Astrocyte (in vitro differentiated cells and primary cell): ENCODE measurements around the gene AGO4. TPM values are rescaled to one million over a fixed set of nuclear protein-coding genes. Genes with fewer than 3 reads are reported as not detected.

Source experiments
- DNase-seq: peaks from one replicate; pipeline ENCODE4 v3.0.0-alpha.2; 2010; ENCODE audit warnings: low read depth
- FAIRE-seq: peaks from 2 replicates; lab custom pipeline; 2011; peaks lifted over from hg19 to GRCh38; lab: Jason Lieb, UNC
- H2AFZ ChIP-seq: 2 replicates; pipeline ENCODE4 v1.6.0; 2012; ENCODE audit warnings: low read depth, low read length, inconsistent platforms
- H3K27ac ChIP-seq: 2 replicates; pipeline ENCODE4 v1.5.1; 2011; ENCODE audit warnings: low read depth, low read length, inconsistent platforms
- H3K27me3 ChIP-seq: 2 replicates; pipeline ENCODE4 v1.6.0; 2011; ENCODE audit warnings: low read length, inconsistent platforms; ENCODE audit not compliant: insufficient read depth
- H3K36me3 ChIP-seq: 2 replicates; pipeline ENCODE4 v1.5.1; 2011; ENCODE audit warnings: low read length, inconsistent platforms; ENCODE audit not compliant: insufficient read depth
- H3K4me1 ChIP-seq: 2 replicates; pipeline ENCODE4 v1.5.1; 2011; ENCODE audit warnings: low read length, inconsistent platforms; ENCODE audit not compliant: insufficient read depth
- H3K4me2 ChIP-seq: 2 replicates; pipeline ENCODE4 v1.6.0; 2012; ENCODE audit warnings: low read length, inconsistent platforms
- H3K4me3 ChIP-seq: 2 replicates; pipeline ENCODE4 v1.5.1; 2011; ENCODE audit warnings: low read depth, mild to moderate bottlenecking, low read length, inconsistent platforms; ENCODE audit not compliant: insufficient read depth
- H3K79me2 ChIP-seq: 2 replicates; pipeline ENCODE4 v1.6.0; 2012; ENCODE audit warnings: mild to moderate bottlenecking, low read length, inconsistent platforms; ENCODE audit not compliant: insufficient read depth
- H3K9ac ChIP-seq: 2 replicates; pipeline ENCODE4 v1.6.0; 2012; ENCODE audit warnings: mild to moderate bottlenecking, low read length, inconsistent platforms
- H3K9me3 ChIP-seq: 2 replicates; pipeline ENCODE4 v1.5.1; 2012; ENCODE audit warnings: low read depth, mild to moderate bottlenecking, low read length, inconsistent platforms; ENCODE audit not compliant: insufficient read depth
- H4K20me1 ChIP-seq: 2 replicates; pipeline ENCODE4 v1.6.0; 2012; ENCODE audit warnings: low read length, inconsistent platforms; ENCODE audit not compliant: insufficient read depth
- H3K27ac Mint-ChIP-seq: one replicate; pipeline ENCODE4 v1.8.0; 2021; ENCODE audit warnings: mild to moderate bottlenecking, mixed read lengths; ENCODE audit not compliant: unreplicated experiment
- H3K27me3 Mint-ChIP-seq: one replicate; pipeline ENCODE4 v1.8.0; 2021; ENCODE audit warnings: low read depth, mixed read lengths; ENCODE audit not compliant: unreplicated experiment
- H3K36me3 Mint-ChIP-seq: one replicate; pipeline ENCODE4 v1.8.0; 2021; ENCODE audit warnings: low read depth, mixed read lengths; ENCODE audit not compliant: unreplicated experiment
- H3K4me1 Mint-ChIP-seq: one replicate; pipeline ENCODE4 v1.8.0; 2021; ENCODE audit warnings: low read depth, mixed read lengths; ENCODE audit not compliant: unreplicated experiment
- H3K4me3 Mint-ChIP-seq: one replicate; pipeline ENCODE4 v1.8.0; 2021; ENCODE audit warnings: mild to moderate bottlenecking, moderate library complexity, mixed read lengths; ENCODE audit not compliant: unreplicated experiment
- H3K9me3 Mint-ChIP-seq: one replicate; pipeline ENCODE4 v1.8.0; 2021; ENCODE audit warnings: mild to moderate bottlenecking, mixed read lengths; ENCODE audit not compliant: unreplicated experiment
- CTCF ChIP-seq: IDR thresholded peaks from 2 replicates; pipeline ENCODE4 v1.5.1; 2011; ENCODE audit warnings: low read depth, mild to moderate bottlenecking, inconsistent platforms, low read length, moderate library complexity; ENCODE audit not compliant: insufficient read depth
- EZH2 ChIP-seq: IDR thresholded peaks from 2 replicates; pipeline ENCODE4 v1.6.1; 2012; ENCODE audit warnings: mild to moderate bottlenecking, low read length, inconsistent platforms; ENCODE audit not compliant: insufficient read depth
- total RNA-seq: library from RNA; stranded (reverse); gene quantifications from 2 replicates; pipeline ENCODE4 v1.2.1, GENCODE V29; 2021

The AGO4 gene
- total RNA-seq, 1 donor from 2014 or later, result 9.8 TPM

DNA sequence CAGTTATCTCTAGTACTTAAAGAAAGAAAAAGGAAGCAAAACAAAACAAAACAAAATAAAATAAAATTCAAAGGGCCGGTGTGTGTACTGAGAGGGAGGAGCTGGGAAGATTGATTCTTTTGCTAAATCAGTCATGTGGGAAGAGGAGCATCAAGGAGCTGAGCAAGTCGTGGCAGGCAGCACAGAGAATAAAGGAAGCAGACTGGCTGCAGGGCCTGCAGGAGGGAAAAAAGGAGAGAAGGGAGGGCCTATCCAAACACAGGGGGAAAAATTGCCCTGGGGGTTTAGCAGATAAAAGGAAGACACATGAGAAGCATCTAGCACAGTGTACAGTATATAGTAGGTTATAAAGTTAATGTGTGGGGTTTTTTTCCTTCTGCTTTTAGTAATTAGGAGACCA lies 27.6 kb downstream of the AGO4 start:
- H2AFZ ChIP-seq, result no peak overlapping the region
- peaks cover 25% of the 10 kb centered on the region for H3K36me3 ChIP-seq
- Mint-ChIP-seq H3K4me1 (no peaks in the 10 kb centered on the region), H3K9me3 (no peaks in the 10 kb centered on the region), H3K36me3 (peaks cover 32% of the 10 kb centered on the region), H3K27me3 (no peaks in the 10 kb centered on the region), H3K4me3 (no peak overlapping the region), H3K27ac (no peak overlapping the region)
- H3K4me1 ChIP-seq, result no peaks in the 10 kb centered on the region
- H3K9ac ChIP-seq, result no peak overlapping the region
- no peak overlapping the region for H3K27ac ChIP-seq
- H3K9me3 ChIP-seq, result no peaks in the 10 kb centered on the region
- H3K4me3 ChIP-seq, result no peak overlapping the region
- FAIRE-seq (no peak), DNase-seq (no peak)
- H3K27me3 ChIP-seq, result no peaks in the 10 kb centered on the region
- no peaks in the 10 kb centered on the region for H4K20me1 ChIP-seq
- no peak overlapping the region for H3K4me2 ChIP-seq
- H3K79me2 ChIP-seq, result no peaks in the 10 kb centered on the region
- TF ChIP-seq EZH2 (no peak), CTCF (no peak)

- no peak overlapping the region for H3K9ac ChIP-seq
- TF ChIP-seq CTCF (no peak), EZH2 (no peak)
- H3K27ac ChIP-seq, result no peak overlapping the region
- no peaks in the 10 kb centered on the region for H3K79me2 ChIP-seq
- H3K27me3 Mint-ChIP-seq, result no peaks in the 10 kb centered on the region
- no peak overlapping the region for H3K4me2 ChIP-seq
- H3K36me3 Mint-ChIP-seq, result peaks cover 29% of the 10 kb centered on the region
- no peaks in the 10 kb centered on the region for H4K20me1 ChIP-seq
- DNase-seq (no peak), FAIRE-seq (no peak)
- no peaks in the 10 kb centered on the region for H3K27me3 ChIP-seq
- peaks cover 26% of the 10 kb centered on the region for H3K36me3 ChIP-seq
- no peaks in the 10 kb centered on the region for H3K9me3 Mint-ChIP-seq
- H3K4me1 ChIP-seq, result no peaks in the 10 kb centered on the region
- no peaks in the 10 kb centered on the region for H3K4me1 Mint-ChIP-seq
- H3K4me3 Mint-ChIP-seq, result no peak overlapping the region
- no peak overlapping the region for H2AFZ ChIP-seq
- H3K4me3 ChIP-seq, result no peak overlapping the region
- no peak overlapping the region for H3K27ac Mint-ChIP-seq
- H3K9me3 ChIP-seq, result no peaks in the 10 kb centered on the region
Measured at GRCh38 chr1:35836734-35837133, 28.9 kb downstream of the AGO4 start.

DNA sequence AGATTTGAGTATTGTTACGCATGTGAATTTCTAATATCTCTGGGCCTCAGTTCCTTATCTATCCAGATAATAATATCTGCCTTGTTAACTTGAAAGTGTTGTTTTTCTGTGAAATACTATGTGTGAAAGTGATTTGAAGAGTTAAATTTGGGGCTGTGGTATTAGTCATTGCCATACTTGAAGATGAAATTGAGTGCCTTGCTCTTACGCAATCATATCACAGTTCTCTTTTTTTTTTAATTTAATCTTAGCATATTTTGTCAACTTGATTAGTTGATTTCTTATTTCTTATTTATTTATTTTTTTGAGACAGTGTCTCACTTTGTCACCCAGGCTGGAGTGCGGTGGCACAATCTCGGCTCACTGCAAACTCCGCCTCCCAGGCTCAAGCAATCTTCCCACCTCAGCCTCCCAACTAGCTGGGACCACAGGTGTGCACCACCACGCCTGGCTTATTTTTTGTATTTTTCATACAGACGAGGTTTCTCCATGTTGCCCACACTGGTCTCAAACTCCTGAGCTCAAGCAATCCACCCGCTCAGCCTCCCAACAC lies 31.0 kb downstream of the AGO4 start:
- TF ChIP-seq EZH2, result no peak
- TF ChIP-seq CTCF, result no peak
- FAIRE-seq, result no peak
- H3K36me3 Mint-ChIP-seq, result peaks cover 32% of the 10 kb centered on the region

More for the DNA sequence above, 31.0 kb downstream of the AGO4 start:
- Histone ChIP-seq H3K4me2 (no peak overlapping the region), H3K27ac (no peak overlapping the region), H3K4me3 (no peak overlapping the region), H3K9ac (no peak overlapping the region), H3K9me3 (no peaks in the 10 kb centered on the region), H2AFZ (no peak overlapping the region), H3K36me3 (peaks cover 25% of the 10 kb centered on the region), H3K79me2 (no peaks in the 10 kb centered on the region), H4K20me1 (no peaks in the 10 kb centered on the region), H3K27me3 (no peaks in the 10 kb centered on the region), H3K4me1 (no peaks in the 10 kb centered on the region)
- no peak for DNase-seq
- H3K4me3 Mint-ChIP-seq, result no peak overlapping the region
- no peaks in the 10 kb centered on the region for H3K4me1 Mint-ChIP-seq
- H3K27me3 Mint-ChIP-seq, result no peaks in the 10 kb centered on the region
- H3K27ac Mint-ChIP-seq, result no peak overlapping the region
- no peaks in the 10 kb centered on the region for H3K9me3 Mint-ChIP-seq
